ENCODE results near the gene PTPRT. TPM values are rescaled to one million over a fixed set of nuclear protein-coding genes. Genes with fewer than 3 reads are reported as not detected.

The PTPRT gene
- total and polyA plus RNA-seq, 2 of the 4 experiments (the other 2 are of a cell fraction) = not detected

GRCh38 chr20:42192321-42192720 is 997.4 kb downstream of the PTPRT start:
- Histone ChIP-seq H3K56ac (ENCODE audit: extremely low read depth, insufficient read depth, low read length) (no peak overlapping the region), H3K23ac (ENCODE audit: low read depth, low read length) (no peak overlapping the region), H2AK9ac (replicated peaks; ENCODE audit: low read depth, low read length, poor library complexity) (no peak overlapping the region), H2BK20ac (ENCODE audit: low read depth, low read length) (no peak overlapping the region), H2AFZ (replicated peaks; ENCODE audit: low read length, poor library complexity) (no peak overlapping the region), H3K4me2 (ENCODE audit: low read depth, low read length) (no peak overlapping the region), H2AK5ac (ENCODE audit: low read depth, low read length) (no peak overlapping the region), H2BK120ac (ENCODE audit: low read depth, low read length) (no peak overlapping the region), H3K4me3 (ENCODE audit: insufficient read depth, low read depth, low read length) (no peak overlapping the region), H3K36me3 (ENCODE audit: control insufficient read depth, insufficient read depth, low read length) (no peaks in the 10 kb centered on the region), H2BK5ac (ENCODE audit: low read depth, low read length, poor library complexity, severe bottlenecking) (no peak overlapping the region), H2BK15ac (ENCODE audit: low read depth, low read length) (no peak overlapping the region), H3K14ac (replicated peaks; ENCODE audit: low read depth, low read length) (no peak overlapping the region), H3K27me3 (ENCODE audit: control insufficient read depth, insufficient read depth, low read length) (no peaks in the 10 kb centered on the region), H3K9ac (ENCODE audit: low read depth, low read length) (no peak overlapping the region), H4K91ac (ENCODE audit: insufficient read depth, low read depth, low read length) (no peak overlapping the region), H4K20me1 (ENCODE audit: insufficient read depth, low read length) (no peaks in the 10 kb centered on the region), H3K18ac (ENCODE audit: low read depth, low read length) (no peak overlapping the region), H3K27ac (ENCODE audit: insufficient read depth, low read length) (no peak overlapping the region), H4K8ac (ENCODE audit: low read depth in 2 of 2, low read length in 2 of 2) (no peak overlapping the region), H3K4ac (ENCODE audit: low read depth, low read length) (no peak overlapping the region), H3K9me1 (ENCODE audit: insufficient read depth, low read length) (no peaks in the 10 kb centered on the region), H3K9me3 (ENCODE audit: control insufficient read depth, insufficient read depth, low read length) (peaks cover 17% of the 10 kb centered on the region), H4K5ac (ENCODE audit: low read depth, low read length) (no peak overlapping the region), H3K4me1 (ENCODE audit: control insufficient read depth, insufficient read depth, low read length) (no peaks in the 10 kb centered on the region), H3K79me1 (ENCODE audit: low read depth in 1 of 2, low read length in 2 of 2) (no peaks in the 10 kb centered on the region)
- no TSS peak for BruUV-seq (replicated peaks)
- intact Hi-C loops (cut with micrococcal nuclease) (no loop called here), in situ Hi-C loops (cut with MboI; ENCODE audit: low sequenced_read_pairs) (no loop called here), dilution Hi-C loops (cut with HindIII; ENCODE audit: low sequenced_read_pairs, unreplicated experiment) (no loop called here)
- WGBS, 2 experiments (ENCODE audit: extremely low coverage in 2 of 2, insufficient read length in 1 of 2) = no CpG with 5 or more reads among the region's 2 CpGs
- TF ChIP-seq ELK1 (IDR thresholded peaks at IDR 0.05; ENCODE audit: borderline replicate concordance, low read depth, low read length) = no peak
- no peak for TF ChIP-seq NFE2L2 (IDR thresholded peaks at IDR 0.05; ENCODE audit: low read depth, low read length)
- TF ChIP-seq CTCF (conservative IDR thresholded peaks at IDR 0.05; ENCODE audit: low read depth, low read length) = no peak
- no peak for TF ChIP-seq RFX5 (IDR thresholded peaks at IDR 0.05; ENCODE audit: low read depth, low read length)
- TF ChIP-seq CEBPB (IDR thresholded peaks at IDR 0.05; ENCODE audit: low read depth, low read length) = no peak
- no peak for TF ChIP-seq USF2 (IDR thresholded peaks at IDR 0.05; ENCODE audit: low read depth, low read length)
- TF ChIP-seq SMC3 (IDR thresholded peaks at IDR 0.05; ENCODE audit: low read depth, low read length) = no peak
- TF ChIP-seq CHD1 (IDR thresholded peaks at IDR 0.05; ENCODE audit: low read depth, low read length) = no peak
- no peak for TF ChIP-seq RAD21 (IDR thresholded peaks at IDR 0.05; ENCODE audit: low read length)
- no peak for TF ChIP-seq RCOR1 (IDR thresholded peaks at IDR 0.05; ENCODE audit: insufficient replicate concordance, low read length)
- no peak for TF ChIP-seq FOS (IDR thresholded peaks at IDR 0.05; ENCODE audit: low read depth, low read length)
- no peak for TF ChIP-seq MAZ (IDR thresholded peaks at IDR 0.05; ENCODE audit: borderline replicate concordance, low read depth, low read length)
- no peak for TF ChIP-seq MXI1 (IDR thresholded peaks at IDR 0.05; ENCODE audit: borderline replicate concordance, low read depth, low read length)
- TF ChIP-seq MAFK (IDR thresholded peaks at IDR 0.05; ENCODE audit: low read depth, low read length) = no peak
- no peak for TF ChIP-seq POLR2A (IDR thresholded peaks at IDR 0.05; ENCODE audit: low read depth, low read length)
- TF ChIP-seq BHLHE40 (IDR thresholded peaks at IDR 0.05; ENCODE audit: low read depth, low read length) = no peak
- ChIA-PET POLR2A (ENCODE audit: unreplicated experiment) (no interaction called here), CTCF (no interaction called here)
- no peak for DNase-seq
- ATAC-seq (ENCODE audit: low read depth) = no peak

Measured in IMR-90 (cell line).